Adrenal gland (tissue), 12 donors: ENCODE measurements around the gene ANKS1A. TPM values are rescaled to one million over a fixed set of nuclear protein-coding genes. Genes with fewer than 3 reads are reported as not detected.

Source experiments
- DNase-seq, 7 donors: peaks; one replicate each; pipeline ENCODE4 v3.0.0-alpha.2; 2019 to 2020
- H3K27ac ChIP-seq, 5 donors: fragments of 200-600 bp; sonication (generic) in 4 of 5; 1 replicate in 3 of 5; 2 replicates in 2 of 5; pipeline versions ENCODE4 v1.5.1 to v1.8.0; 2016 to 2020; ENCODE audit warnings: mild to moderate bottlenecking in 1 of 5
- H3K27me3 ChIP-seq: fragments of 200-600 bp; 2 replicates; pipeline ENCODE4 v1.8.0; 2021
- H3K36me3 ChIP-seq, 2 donors: fragments of 200-600 bp; replicated peaks in 1 of 2; 1 replicate in 1 of 2; 2 replicates in 1 of 2; pipeline versions ENCODE4 v1.5.1 to v1.8.0; 2018 to 2022
- H3K4me1 ChIP-seq, 2 donors: fragments of 200-600 bp; replicated peaks in 1 of 2; 1 replicate in 1 of 2; 2 replicates in 1 of 2; pipeline versions ENCODE4 v1.5.1 to v1.8.0; 2018 to 2021
- H3K4me3 ChIP-seq, 4 donors: fragments of 200-600 bp; sonication (generic) in 3 of 4; one replicate each; pipeline ENCODE4 v1.5.1; 2016 to 2018
- H3K9me3 ChIP-seq, 3 donors: fragments of 200-600 bp; sonication (generic) in 1 of 3; replicated peaks in 1 of 3; 1 replicate in 2 of 3; 2 replicates in 1 of 3; pipeline versions ENCODE4 v1.5.1 to v1.8.0; 2016 to 2021
- POLR2A ChIP-seq, 2 donors: fragments of 450-650 bp; IDR thresholded peaks; one replicate each; pipeline ENCODE4 v1.6.1; 2017; ENCODE audit warnings: antibody characterized with exemption in 2 of 2, mild to moderate bottlenecking in 2 of 2, moderate library complexity in 1 of 2
- WGBS, 4 donors: extraction: QIAGEN DNeasy Blood & Tissue Kit in 2 of 4; methylation state at CpG; one replicate each; pipeline versions ENCODE4 v1.1.5 to v1.1.7; 2013 to 2017; 5-methylcytosine and 5-hydroxymethylcytosine counted together
- intact Hi-C, 2 donors: fragments of 100-400 bp; cut with DNase I; formaldehyde crosslinking; loops; one replicate each; pipeline versions ENCODE4 v1.14.1 to v1.15.0; 2022 to 2023
- polyA plus RNA-seq, 3 donors: library from polyadenylated mRNA; stranded (reverse); fragments of 200-250 nt in 2 of 3; fragments of 350-450 nt in 1 of 3; fragmentation: Illumina TruSeq in 1 of 3; extraction: RNeasy Lipid Tissue Mini Kit (QIAGEN cat#74804) in 1 of 3; gene quantifications; one replicate each; pipeline ENCODE4 v1.2.3, GENCODE V29; 2013 to 2014
- total RNA-seq, 9 donors: library from RNA; depleted of rRNA in 4 of 9; stranded (reverse); fragments of >200 nt in 4 of 9; fragments of 120-200 nt in 1 of 9; fragmentation: NEBNext Ultra II Directional in 1 of 9; extraction: Animal tissue kit (Norgen Biotek cat#: 25700) in 1 of 9; gene quantifications; one replicate each; pipeline versions ENCODE4 v1.1.0 to v1.2.4, GENCODE V29; 2013 to 2023
- TF ChIP-seq, protein P1 (sequence below), 6 experiments: fragments of 450-650 bp in 4 of 6; fragments of 200-600 bp in 2 of 6; sonication (generic) in 1 of 6; IDR thresholded peaks; 1 replicate in 5 of 6; 2 replicates in 1 of 6; pipeline versions ENCODE4 v1.5.1 to v1.8.0; 2016 to 2021; ENCODE audit warnings: antibody characterized with exemption in 6 of 6, mild to moderate bottlenecking in 2 of 6, moderate library complexity in 1 of 6
- donor health status: healthy with polysubstance abuse.
- donor health status: Bipolar disorder and iron deficiency.
- donor health status: DM: yes; HTN: yes; CAD: no.
- donor health status: DM: no; HTN: no; CAD: no.
- donor health status: DM: no; HTN: no; CAD: no.
- donor health status: DM: yes; HTN: yes; CAD: no.

Gene ANKS1A
- total and polyA plus RNA-seq, 12 donors = 11.7 to 68.0 (median 42.4) TPM

DNA sequence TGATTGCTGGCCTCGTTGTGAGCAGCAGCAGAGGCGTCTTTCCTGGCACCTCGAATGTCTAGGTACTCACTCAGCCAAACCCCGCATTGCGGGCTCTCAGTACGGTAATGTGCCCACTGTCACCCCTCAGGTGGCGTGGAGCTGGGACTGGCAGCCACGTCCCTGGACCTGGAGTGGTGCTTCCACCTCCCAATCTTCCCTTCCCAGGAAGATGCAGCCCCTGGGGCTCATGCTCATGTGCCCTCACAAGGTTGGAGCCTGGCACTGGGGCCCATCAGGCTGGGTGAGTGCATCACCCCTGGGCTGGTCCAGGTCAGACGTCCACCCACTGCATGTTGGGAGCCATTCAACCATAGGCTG lies 176.4 kb downstream of the ANKS1A start:
- TF ChIP-seq POLR2A (IDR thresholded peaks at IDR 0.05) = no peak
- TF ChIP-seq, protein P1, sequence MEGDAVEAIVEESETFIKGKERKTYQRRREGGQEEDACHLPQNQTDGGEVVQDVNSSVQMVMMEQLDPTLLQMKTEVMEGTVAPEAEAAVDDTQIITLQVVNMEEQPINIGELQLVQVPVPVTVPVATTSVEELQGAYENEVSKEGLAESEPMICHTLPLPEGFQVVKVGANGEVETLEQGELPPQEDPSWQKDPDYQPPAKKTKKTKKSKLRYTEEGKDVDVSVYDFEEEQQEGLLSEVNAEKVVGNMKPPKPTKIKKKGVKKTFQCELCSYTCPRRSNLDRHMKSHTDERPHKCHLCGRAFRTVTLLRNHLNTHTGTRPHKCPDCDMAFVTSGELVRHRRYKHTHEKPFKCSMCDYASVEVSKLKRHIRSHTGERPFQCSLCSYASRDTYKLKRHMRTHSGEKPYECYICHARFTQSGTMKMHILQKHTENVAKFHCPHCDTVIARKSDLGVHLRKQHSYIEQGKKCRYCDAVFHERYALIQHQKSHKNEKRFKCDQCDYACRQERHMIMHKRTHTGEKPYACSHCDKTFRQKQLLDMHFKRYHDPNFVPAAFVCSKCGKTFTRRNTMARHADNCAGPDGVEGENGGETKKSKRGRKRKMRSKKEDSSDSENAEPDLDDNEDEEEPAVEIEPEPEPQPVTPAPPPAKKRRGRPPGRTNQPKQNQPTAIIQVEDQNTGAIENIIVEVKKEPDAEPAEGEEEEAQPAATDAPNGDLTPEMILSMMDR (IDR thresholded peaks at IDR 0.05) = no peak
- Histone ChIP-seq H3K27me3 (no peaks in the 10 kb centered on the region), H3K4me3 (no peak overlapping the region), H3K27ac (no peak overlapping the region), H3K4me1 (peaks cover 10 to 15% of the 10 kb centered on the region in 2 donors), H3K36me3 (peaks cover 0 to 64% of the 10 kb centered on the region in 2 donors), H3K9me3 (no peaks in the 10 kb centered on the region)
- 93 to 95% (median 94%) methylated on average over 5 to 9 of the region's 9 CpGs for whole genome bisulfite sequencing, 4 donors
- DNase-seq = no peak
- intact Hi-C loops = loop anchor here in 1 of 2 donors (10.0 kb wide), 1 partner anchor 69 kb away; no protein-coding TSS in a partner anchor

DNA sequence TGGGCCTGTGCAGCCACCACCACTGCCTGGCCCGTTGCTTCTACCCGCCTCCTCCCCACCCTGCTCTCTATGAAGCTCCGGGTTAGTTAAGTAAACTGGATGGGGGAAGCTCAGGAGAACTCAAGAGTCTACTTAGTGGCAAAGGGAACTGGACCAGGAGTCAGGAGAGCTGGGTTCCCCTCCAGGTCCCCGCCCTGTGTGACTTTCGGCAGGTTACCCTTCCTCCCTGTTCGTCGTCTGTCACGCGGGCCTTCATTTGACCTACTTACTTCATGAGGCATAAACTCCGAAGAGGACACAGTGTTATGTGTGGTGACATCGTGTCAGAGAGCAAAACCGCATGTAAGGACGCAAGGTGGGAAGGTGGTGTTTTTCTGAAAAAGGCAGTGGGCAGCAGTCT lies 176.8 kb downstream of the ANKS1A start:
- Histone ChIP-seq H3K9me3 (no peaks in the 10 kb centered on the region), H3K4me3 (no peak overlapping the region), H3K4me1 (peaks cover 10 to 15% of the 10 kb centered on the region in 2 donors), H3K36me3 (peaks cover 0 to 59% of the 10 kb centered on the region in 2 donors), H3K27me3 (no peaks in the 10 kb centered on the region), H3K27ac (no peak overlapping the region)
- DNase-seq = no peak
- 79 to 84% (median 82%) methylated on average over 11 to 13 of the region's 13 CpGs for WGBS, 4 donors
- intact Hi-C loops = loop anchor here in 1 of 2 donors (10.0 kb wide), 1 partner anchor 69 kb away; no protein-coding TSS in a partner anchor
- TF ChIP-seq, protein P1 (IDR thresholded peaks at IDR 0.05) = no peak
- no peak for TF ChIP-seq POLR2A (IDR thresholded peaks at IDR 0.05)

DNA sequence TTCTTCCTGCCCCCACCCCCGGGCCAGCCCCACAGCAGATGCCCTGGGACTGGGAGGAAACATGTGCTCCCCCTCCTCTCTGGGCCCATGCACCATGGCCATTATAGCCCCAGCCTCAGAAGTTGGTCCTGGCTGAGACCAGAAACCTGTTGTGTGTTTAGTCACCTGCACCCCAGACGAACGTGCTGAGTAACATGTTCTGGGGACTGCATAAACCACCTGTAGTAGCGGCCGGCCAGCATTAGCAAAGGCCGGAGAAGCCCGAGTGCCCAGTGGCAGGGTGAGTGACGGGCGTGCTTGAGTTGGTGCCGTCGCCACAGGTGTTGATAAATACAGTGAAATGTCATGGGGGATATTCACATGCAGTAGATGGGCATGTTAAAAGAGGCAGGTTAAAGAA lies 178.2 kb downstream of the ANKS1A start:
- H3K27ac ChIP-seq = peak overlapping the region in 1 of 5 donors; percentile 49
- 94 to 99% (median 95%) methylated on average over 6 to 11 of the region's 11 CpGs for WGBS, 4 donors
- intact Hi-C loops = loop anchor here in 1 of 2 donors (10.0 kb wide), 1 partner anchor 68 kb away; no protein-coding TSS in a partner anchor

DNA sequence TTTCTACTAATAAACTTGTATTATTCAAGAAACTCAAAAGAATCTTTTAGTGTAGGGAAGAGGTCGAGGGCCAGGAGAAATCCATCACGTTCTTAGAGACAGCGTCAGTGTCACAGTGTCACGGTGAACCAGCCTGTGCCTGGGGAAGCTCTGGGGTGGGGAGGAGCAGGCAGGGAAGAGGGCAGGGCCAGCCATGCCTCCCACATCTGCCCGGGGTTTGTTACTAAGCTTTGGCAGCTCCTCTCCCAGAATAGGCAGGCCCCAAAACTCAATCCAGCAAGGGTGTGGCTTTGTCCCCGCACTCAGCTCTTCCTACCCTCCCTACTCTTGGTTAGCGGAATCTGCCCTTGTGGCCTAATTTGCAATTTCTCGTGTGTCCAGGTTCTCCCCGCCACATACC lies 179.2 kb downstream of the ANKS1A start:
- H3K4me3 ChIP-seq = no peak overlapping the region
- peaks cover 0 to 56% of the 10 kb centered on the region in 2 donors for H3K36me3 ChIP-seq
- no peaks in the 10 kb centered on the region for H3K27me3 ChIP-seq
- WGBS, 4 donors = 41 to 45% (median 43%) methylated on average over 9 of the region's 9 CpGs
- intact Hi-C loops = loop anchor here in 1 of 2 donors (10.0 kb wide), 1 partner anchor 67 kb away; no protein-coding TSS in a partner anchor
- peak overlapping the region; percentile 49 to 78 (median 67) for H3K27ac ChIP-seq
- no peak for TF ChIP-seq POLR2A (IDR thresholded peaks at IDR 0.05)
- TF ChIP-seq, protein P1 (IDR thresholded peaks at IDR 0.05) = peak in 3 of 6 experiments; percentile 14 to 31 (median 22)
- DNase-seq = peak in 6 of 7 donors; percentile 56 to 88 (median 78)
- no peaks in the 10 kb centered on the region for H3K9me3 ChIP-seq
- H3K4me1 ChIP-seq = peaks cover 10 to 15% of the 10 kb centered on the region in 2 donors

More for the DNA sequence above, 178.2 kb downstream of the ANKS1A start:
- Histone ChIP-seq H3K36me3 (peaks cover 0 to 52% of the 10 kb centered on the region in 2 donors), H3K9me3 (no peaks in the 10 kb centered on the region), H3K4me1 (peaks cover 10 to 15% of the 10 kb centered on the region in 2 donors), H3K27me3 (no peaks in the 10 kb centered on the region), H3K4me3 (no peak overlapping the region)
- no peak for DNase-seq
- no peak for TF ChIP-seq POLR2A (IDR thresholded peaks at IDR 0.05)
- TF ChIP-seq, protein P1 (IDR thresholded peaks at IDR 0.05) = no peak
